Activated T-cell treated with anti-CD3 and anti-CD28 coated beads, Interleukin-2, amount 50 U/mL, for 72 hours (primary cell): ENCODE results near the gene CNR2. TPM values are rescaled to one million over a fixed set of nuclear protein-coding genes. Genes with fewer than 3 reads are reported as not detected.

ENCODE experiments used
- ATAC-seq, 2 donors: fragments of 150-1000 bp; cut with Tn5 transposase; replicated peaks in 1 of 2; 2 replicates each; pipeline ENCODE4 v1.10.0; 2021; ENCODE audit warnings: moderate library complexity in 2 of 2, mild to moderate bottlenecking in 1 of 2
- DNase-seq, 2 donors: peaks; one replicate each; pipeline ENCODE4 v3.0.0; 2021 to 2022; ENCODE audit warnings: mixed read lengths in 1 of 2
- H3K27ac Mint-ChIP-seq: one replicate; pipeline ENCODE4 v1.8.0; 2022; ENCODE audit warnings: mild to moderate bottlenecking, moderate library complexity, mixed read lengths
- H3K27me3 Mint-ChIP-seq: one replicate; pipeline ENCODE4 v1.8.0; 2022; ENCODE audit warnings: low read depth, mixed read lengths
- H3K36me3 Mint-ChIP-seq, 2 donors: one replicate each; pipeline ENCODE4 v1.8.0; 2022; ENCODE audit warnings: mixed read lengths in 2 of 2, mild to moderate bottlenecking in 1 of 2; ENCODE audit not compliant: insufficient read depth in 2 of 2
- H3K4me1 Mint-ChIP-seq: one replicate; pipeline ENCODE4 v1.8.0; 2022; ENCODE audit warnings: low read depth, mixed read lengths
- H3K4me3 Mint-ChIP-seq, 2 donors: one replicate each; pipeline ENCODE4 v1.8.0; 2022; ENCODE audit warnings: mild to moderate bottlenecking in 2 of 2, mixed read lengths in 2 of 2, moderate library complexity in 2 of 2
- H3K9me3 Mint-ChIP-seq, 2 donors: one replicate each; pipeline ENCODE4 v1.8.0; 2022; ENCODE audit warnings: mixed read lengths in 2 of 2
- total RNA-seq, 2 donors: library from RNA; stranded (reverse); gene quantifications; one replicate each; pipeline ENCODE4 v1.2.3, GENCODE V29; 2022

The CNR2 gene
- total RNA-seq, 2 donors from 2014 or later, result 0.35 to 0.72 TPM

DNA sequence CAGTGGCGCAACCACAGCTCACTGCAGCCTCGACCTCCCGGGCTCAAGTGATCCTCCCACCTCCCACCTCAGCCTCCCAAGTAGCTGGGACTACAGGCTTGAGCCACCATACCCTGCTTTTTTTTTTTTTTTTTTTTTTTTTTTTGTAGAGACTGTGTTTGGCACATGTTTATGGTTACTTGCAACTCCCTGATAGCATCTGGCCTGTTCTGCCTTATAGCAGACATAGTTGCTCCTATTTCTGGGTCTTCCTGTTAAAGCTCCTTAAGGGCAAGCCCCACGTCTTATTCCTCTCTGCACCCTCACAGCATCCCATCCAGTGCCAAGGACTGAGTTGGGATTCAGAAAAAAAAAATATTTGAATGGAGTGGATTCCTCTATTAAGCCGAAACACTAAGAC, 17.1 kb upstream of the CNR2 start:
- ATAC-seq (no peak), DNase-seq (no peak)
- Mint-ChIP-seq H3K4me1 (no peaks in the 10 kb centered on the region), H3K27ac (no peak overlapping the region), H3K27me3 (no peaks in the 10 kb centered on the region), H3K4me3 (no peak overlapping the region), H3K9me3 (no peaks in the 10 kb centered on the region), H3K36me3 (no peaks in the 10 kb centered on the region)

DNA sequence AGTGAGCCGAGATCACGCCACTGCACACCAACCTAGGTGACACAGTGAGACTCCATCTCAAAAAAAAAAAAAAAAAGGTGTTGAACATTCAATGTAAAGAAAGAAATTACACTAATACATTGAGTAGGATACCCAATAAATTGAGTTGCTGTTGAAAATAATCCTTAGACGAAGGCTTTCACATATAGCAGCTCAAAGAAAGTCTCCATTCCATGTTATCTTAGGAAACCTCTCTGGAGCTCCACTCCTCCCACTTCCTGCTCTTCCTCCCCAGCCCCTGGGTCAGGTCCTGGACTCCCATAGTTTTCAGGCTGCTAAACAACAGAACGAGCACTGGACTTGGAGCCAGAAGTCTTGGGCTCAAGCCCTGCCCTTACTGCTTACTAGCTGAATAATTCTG, 15.6 kb upstream of the CNR2 start:
- H3K4me1 Mint-ChIP-seq, result no peaks in the 10 kb centered on the region
- ATAC-seq (no peak), DNase-seq (no peak)
- no peak overlapping the region for H3K27ac Mint-ChIP-seq
- H3K9me3 Mint-ChIP-seq, result no peaks in the 10 kb centered on the region
- no peaks in the 10 kb centered on the region for H3K36me3 Mint-ChIP-seq
- no peak overlapping the region for H3K4me3 Mint-ChIP-seq
- H3K27me3 Mint-ChIP-seq, result no peaks in the 10 kb centered on the region

DNA sequence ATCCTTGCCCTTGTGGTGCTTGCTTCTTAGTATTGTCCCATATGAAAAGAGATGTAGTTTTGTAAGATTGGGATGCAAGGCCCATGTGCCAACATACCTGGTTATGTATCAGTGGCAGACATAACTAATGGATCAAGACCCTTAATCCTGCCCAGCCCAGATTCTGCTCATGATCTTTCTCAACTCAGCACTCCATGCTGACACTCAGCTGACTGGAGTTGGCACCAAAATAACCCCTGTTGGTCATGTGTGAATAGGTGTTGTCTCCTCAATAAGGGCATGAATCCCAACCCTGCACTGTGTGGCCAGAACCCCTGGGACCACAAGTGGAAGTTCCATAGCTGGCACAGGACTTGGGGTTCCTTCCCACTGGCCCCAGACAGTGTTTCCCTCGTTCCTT, 13.9 kb upstream of the CNR2 start:
- Mint-ChIP-seq H3K9me3 (no peaks in the 10 kb centered on the region), H3K4me1 (no peaks in the 10 kb centered on the region), H3K4me3 (no peak overlapping the region), H3K27me3 (no peaks in the 10 kb centered on the region), H3K36me3 (no peaks in the 10 kb centered on the region), H3K27ac (no peak overlapping the region)
- no peak for ATAC-seq
- DNase-seq, result no peak

DNA sequence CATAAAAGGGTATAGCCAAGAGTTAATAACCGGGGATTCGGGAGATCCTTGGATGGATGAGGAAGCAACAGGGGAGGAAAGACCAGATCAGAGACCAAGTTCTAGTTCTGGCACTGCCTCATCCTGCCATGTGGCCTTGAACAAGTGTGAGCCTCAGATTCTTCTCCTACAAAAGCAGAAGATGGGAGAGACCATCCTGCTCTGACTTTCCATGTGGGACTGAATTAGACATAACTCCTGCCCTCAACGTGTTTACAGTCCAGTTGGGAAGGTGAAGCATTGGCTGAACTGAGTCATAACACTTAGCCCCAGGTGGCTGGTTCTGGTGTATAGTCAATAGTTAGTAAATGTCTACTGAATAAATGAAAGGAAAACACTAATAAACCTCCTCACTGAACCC, 12.1 kb upstream of the CNR2 start:
- no peaks in the 10 kb centered on the region for H3K9me3 Mint-ChIP-seq
- no peak for ATAC-seq

DNA sequence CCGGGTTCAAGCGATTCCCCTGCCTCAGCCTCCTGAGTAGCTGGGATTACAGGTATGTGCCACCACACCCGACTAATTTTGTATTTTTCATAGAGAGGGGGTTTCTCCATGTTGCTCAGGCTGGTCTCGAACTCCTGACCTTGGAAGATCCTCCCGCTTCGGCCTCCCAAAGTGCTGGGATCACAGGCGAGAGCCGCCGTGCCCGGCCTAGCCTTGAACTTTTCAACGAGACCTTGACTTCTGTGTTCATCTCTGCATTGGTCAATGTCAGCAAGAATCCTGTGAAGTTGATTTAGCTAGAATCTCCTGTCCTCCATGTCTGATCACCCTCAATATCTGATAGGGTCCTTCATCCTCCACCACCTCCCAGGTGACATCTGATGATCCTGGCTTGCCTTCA, 11.4 kb upstream of the CNR2 start:
- Mint-ChIP-seq H3K4me3 (no peak overlapping the region), H3K4me1 (no peaks in the 10 kb centered on the region), H3K9me3 (no peaks in the 10 kb centered on the region), H3K36me3 (no peaks in the 10 kb centered on the region), H3K27ac (no peak overlapping the region), H3K27me3 (no peaks in the 10 kb centered on the region)
- ATAC-seq (no peak), DNase-seq (no peak)

More for the DNA sequence above, 12.1 kb upstream of the CNR2 start:
- Mint-ChIP-seq H3K4me3 (no peak overlapping the region), H3K36me3 (no peaks in the 10 kb centered on the region), H3K27me3 (no peaks in the 10 kb centered on the region), H3K27ac (no peak overlapping the region), H3K4me1 (no peaks in the 10 kb centered on the region)
- no peak for DNase-seq

DNA sequence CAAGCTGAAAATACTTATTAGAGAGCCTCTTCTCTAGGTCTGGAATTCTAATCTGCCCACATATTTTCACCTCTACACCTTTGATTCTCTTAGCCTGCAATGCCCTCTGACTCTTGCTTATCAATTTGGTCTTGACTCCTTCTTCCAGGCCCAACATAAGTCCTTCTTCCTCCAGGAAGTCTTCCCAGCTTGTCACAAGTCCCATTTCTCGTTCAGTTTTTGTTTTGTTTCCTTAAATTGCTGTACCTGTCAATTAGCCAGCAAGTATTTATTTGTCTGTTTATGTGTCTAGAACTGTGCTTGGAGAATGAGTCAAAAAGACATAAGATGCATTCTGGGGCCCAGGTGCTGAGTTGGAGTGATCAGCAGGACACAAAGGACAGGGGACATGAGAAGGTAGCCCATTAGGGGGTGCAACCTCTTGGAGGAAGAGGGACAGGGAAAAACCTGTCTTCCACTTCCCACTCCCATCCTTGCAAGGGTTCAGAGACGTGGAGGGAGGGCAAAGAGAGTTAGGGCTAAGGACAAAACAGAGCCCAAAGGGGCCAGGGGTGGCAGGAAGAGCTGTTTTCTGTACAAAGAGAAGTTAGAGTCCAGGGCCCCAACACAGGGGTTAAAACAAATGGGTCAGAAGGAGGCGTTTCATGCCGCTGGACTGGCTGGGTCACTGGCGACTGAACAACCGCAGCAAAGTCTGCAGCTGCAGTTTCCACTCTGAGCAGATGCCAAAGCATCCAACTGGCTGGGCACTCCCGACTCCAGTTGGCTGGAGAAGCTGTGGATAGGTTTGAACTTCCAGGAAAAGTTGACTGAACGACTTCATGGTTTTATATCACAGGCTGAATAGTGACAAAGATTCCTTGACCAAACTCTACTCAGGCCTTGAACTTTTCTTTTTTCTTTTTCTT, 10.7 kb upstream of the CNR2 start:
- no peaks in the 10 kb centered on the region for H3K9me3 Mint-ChIP-seq
- no peaks in the 10 kb centered on the region for H3K27me3 Mint-ChIP-seq
- H3K36me3 Mint-ChIP-seq, result no peaks in the 10 kb centered on the region
- no peak overlapping the region for H3K27ac Mint-ChIP-seq
- H3K4me1 Mint-ChIP-seq, result no peaks in the 10 kb centered on the region
- no peak for DNase-seq
- no peak for ATAC-seq
- H3K4me3 Mint-ChIP-seq, result no peak overlapping the region

DNA sequence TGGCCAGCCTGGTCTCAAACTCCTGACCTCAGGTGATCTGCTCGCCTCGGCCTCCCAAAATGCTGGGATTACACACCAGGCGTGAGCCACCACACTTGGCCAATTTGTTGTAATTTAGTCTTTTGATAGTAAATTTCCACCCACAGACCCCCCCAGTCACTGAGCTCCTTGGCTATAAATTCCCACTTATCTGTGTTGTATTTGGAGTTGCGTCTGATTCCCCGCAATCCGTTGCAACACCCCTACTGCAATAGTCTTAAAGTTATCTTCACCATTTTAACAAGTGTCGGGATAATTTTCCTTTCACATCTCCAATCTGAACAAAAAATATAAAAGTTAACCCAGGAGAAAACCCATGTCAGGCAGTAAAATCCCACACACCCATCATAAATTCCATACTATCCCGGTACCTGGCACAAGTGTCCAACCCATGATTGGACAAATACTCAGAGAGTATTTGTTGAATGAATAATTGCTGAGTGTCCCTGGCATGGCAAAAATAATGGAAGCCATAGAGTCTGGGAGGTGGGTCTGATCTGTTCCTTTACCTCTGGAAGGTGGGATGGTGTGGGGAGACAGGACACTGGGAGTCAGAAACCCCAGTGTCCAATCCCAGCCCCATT, 9.3 kb upstream of the CNR2 start:
- no peak for ATAC-seq
- Mint-ChIP-seq H3K4me1 (no peaks in the 10 kb centered on the region), H3K27ac (no peak overlapping the region), H3K4me3 (no peak overlapping the region), H3K36me3 (no peaks in the 10 kb centered on the region), H3K9me3 (no peaks in the 10 kb centered on the region), H3K27me3 (no peaks in the 10 kb centered on the region)
- DNase-seq, result no peak

DNA sequence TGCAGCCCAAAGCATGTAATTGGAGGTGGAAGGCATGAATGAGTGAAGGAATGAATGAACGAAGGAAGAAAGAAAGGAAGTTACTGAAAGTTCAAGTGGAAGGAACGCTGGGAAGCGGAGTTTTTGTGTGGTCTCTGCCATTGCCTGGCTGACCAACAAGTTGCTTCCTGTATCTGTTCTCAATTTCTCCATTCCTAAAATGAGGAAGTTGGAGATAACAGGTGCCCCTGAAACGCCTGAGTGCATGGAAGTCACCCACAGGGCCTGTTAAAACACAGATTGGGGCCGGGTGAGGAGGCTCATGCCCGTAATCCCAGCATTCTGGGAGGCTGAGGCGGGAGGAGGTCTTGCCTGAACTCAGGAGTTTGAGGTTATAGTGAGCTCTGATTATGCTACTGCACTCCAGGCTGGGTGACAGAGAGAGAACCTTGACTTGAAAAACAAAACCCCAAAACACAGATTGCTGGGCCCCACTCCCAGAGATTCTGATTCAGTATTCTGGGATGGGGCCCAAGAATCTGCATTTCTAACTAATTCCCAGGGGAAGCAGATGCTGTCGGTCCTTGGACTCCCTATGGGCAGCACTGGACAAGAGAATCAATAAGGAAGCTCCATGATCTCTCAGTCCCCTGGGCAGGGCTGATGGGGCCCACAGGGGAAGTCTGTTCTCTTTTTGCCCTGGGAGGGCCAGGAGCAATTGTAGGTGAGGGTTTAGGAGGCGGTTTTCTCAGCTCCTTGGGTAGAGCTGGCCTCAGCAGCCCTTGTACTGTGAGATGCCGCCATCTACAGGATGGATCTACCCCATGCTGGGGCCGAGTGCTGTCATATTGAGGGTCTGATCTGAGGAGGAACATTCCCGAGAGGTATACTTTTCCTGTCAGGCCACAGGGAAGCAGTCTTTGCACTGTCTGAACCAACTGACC, 3.3 kb upstream of the CNR2 start:
- peak; percentile 94 to 97 for ATAC-seq
- Mint-ChIP-seq H3K27me3 (no peaks in the 10 kb centered on the region), H3K36me3 (no peaks in the 10 kb centered on the region), H3K4me3 (peak overlapping the region in 1 of 2 donors; percentile 47), H3K4me1 (peaks cover 32% of the 10 kb centered on the region), H3K9me3 (no peaks in the 10 kb centered on the region), H3K27ac (no peak overlapping the region)
- peak; percentile 69 to 74 for DNase-seq

DNA sequence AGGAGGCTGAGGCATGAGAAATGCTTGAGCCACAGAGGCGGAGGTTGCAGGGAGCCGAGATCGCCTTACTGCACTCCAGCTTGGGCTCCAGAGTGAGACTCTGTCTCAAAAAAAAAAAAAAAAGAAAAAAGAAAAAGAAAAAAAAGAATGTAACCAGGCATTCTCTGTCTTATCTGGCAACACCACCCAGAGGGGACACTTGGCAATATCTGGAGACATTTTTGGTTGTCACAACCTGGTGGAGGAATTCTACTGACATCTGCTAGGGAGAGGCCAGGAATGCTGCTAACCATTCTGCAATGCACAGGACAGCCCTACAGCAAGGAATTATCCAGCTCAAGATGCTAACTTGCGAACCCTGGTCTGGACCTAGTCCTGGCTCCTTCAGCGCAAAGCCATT, 2.3 kb upstream of the CNR2 start:
- Mint-ChIP-seq H3K4me3 (no peak overlapping the region), H3K9me3 (no peaks in the 10 kb centered on the region), H3K27me3 (no peaks in the 10 kb centered on the region), H3K36me3 (no peaks in the 10 kb centered on the region), H3K27ac (no peak overlapping the region), H3K4me1 (peaks cover 42% of the 10 kb centered on the region)
- ATAC-seq (no peak), DNase-seq (no peak)

DNA sequence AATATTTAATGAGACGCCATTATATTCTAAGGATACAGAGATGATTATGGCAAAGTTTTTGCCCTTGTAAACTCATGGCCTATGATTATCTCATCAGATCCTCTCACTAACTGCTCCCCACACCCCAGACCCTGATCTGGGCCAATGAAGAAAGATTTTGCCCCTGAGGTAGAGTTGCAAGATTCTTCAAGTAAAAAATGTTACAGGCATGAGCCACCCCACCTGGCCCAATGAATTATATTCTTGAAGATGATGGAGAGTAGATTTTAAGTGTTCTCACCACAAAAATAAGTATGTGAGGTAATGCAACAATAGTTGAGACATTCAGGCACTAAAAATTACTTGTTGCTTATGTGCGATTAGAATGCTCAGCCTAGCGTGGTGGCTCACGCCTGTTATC, 1.8 kb upstream of the CNR2 start:
- Mint-ChIP-seq H3K27ac (no peak overlapping the region), H3K9me3 (no peaks in the 10 kb centered on the region), H3K4me3 (no peak overlapping the region), H3K27me3 (no peaks in the 10 kb centered on the region), H3K4me1 (peaks cover 48% of the 10 kb centered on the region), H3K36me3 (no peaks in the 10 kb centered on the region)
- DNase-seq (no peak), ATAC-seq (no peak)

DNA sequence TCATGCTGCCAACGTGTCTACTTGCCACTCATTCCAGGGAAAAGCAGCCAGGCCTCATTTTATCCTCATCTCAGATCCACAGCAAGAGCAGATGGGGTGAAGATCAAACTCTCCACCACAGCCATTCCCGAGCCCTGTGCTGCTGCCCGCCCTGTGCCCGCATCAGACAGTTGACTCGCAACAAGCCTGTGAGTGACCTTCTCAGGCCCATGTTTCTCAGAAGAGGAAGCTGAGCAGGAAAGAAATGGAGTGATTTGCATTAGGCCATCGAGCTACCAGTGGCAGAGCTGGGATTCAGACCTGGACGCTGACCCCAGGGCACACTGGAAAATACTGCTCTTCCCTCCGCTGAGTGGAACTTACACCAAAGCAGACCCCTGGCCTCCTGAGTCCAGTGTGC, 1.2 kb downstream of the CNR2 start:
- Mint-ChIP-seq H3K27ac (no peak overlapping the region), H3K4me3 (peak overlapping the region; percentile 3 to 44), H3K4me1 (peaks cover 72% of the 10 kb centered on the region), H3K9me3 (no peaks in the 10 kb centered on the region), H3K36me3 (no peaks in the 10 kb centered on the region), H3K27me3 (no peaks in the 10 kb centered on the region)
- ATAC-seq (no peak), DNase-seq (no peak)

DNA sequence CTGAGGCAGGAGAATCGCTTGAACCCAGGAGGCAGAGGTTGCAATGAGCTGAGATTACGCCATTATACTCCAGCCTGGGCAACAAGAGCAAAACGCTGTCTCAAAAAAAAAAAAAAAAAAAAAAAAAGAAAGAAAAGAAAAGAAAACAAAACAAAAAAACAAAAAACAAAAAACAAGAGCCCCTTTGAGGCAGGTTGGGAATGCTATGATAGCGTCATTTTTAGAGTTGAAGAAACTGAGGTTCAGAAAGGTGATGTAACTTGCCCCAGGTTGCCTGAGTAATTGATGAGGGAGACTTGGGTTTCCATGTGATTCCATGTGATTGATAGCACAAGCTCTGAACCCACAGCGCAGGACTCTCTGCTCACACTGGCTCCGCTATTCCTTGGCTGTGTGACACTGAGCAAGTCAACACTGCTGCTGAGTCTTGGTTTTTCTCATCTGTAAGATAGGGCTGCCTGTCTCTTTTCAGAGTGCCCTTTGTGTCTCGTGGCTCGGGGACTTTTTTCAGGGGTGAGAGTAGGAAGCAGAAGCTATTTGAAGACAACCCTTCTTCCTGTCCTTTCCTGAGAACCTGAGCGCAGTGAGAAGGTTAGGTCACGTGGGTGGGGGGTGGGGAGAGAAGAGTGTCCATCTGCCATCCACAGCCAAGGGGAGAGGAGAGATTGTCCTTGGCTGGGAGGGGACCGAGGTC, 2.5 kb downstream of the CNR2 start:
- H3K27me3 Mint-ChIP-seq, result no peaks in the 10 kb centered on the region
- H3K36me3 Mint-ChIP-seq, result no peaks in the 10 kb centered on the region
- H3K27ac Mint-ChIP-seq, result no peak overlapping the region
- H3K4me1 Mint-ChIP-seq, result peaks cover 80% of the 10 kb centered on the region
- DNase-seq (no peak), ATAC-seq (peak; percentile 31 to 33)
- no peaks in the 10 kb centered on the region for H3K9me3 Mint-ChIP-seq
- H3K4me3 Mint-ChIP-seq, result peak overlapping the region; percentile 40 to 71
